Germinal center (tissue), 1 donor: ENCODE data around the gene DIAPH2.

Source experiments
- DNase-seq: peaks from one replicate; pipeline ENCODE4 v3.0.0; 2012; ENCODE audit warnings: mixed read lengths, low spot score

The DIAPH2 gene

GRCh38 chrX:97050392-97050791 is 365.8 kb downstream of the DIAPH2 start:
- no peak for DNase-seq

- DNase-seq = no peak
Observed at GRCh38 chrX:97057349-97057909, 372.8 kb downstream of the DIAPH2 start.

GRCh38 chrX:97060020-97060419 is 375.4 kb downstream of the DIAPH2 start:
- no peak for DNase-seq

GRCh38 chrX:97065066-97065465 is 380.4 kb downstream of the DIAPH2 start:
- no peak for DNase-seq

GRCh38 chrX:97065973-97066372 is 381.3 kb downstream of the DIAPH2 start:
- DNase-seq = no peak

- no peak for DNase-seq
Observed at GRCh38 chrX:97066381-97066780, 381.7 kb downstream of the DIAPH2 start.

GRCh38 chrX:97070346-97070745 is 385.7 kb downstream of the DIAPH2 start:
- DNase-seq = no peak

GRCh38 chrX:97074400-97074799 is 389.8 kb downstream of the DIAPH2 start:
- DNase-seq = no peak

GRCh38 chrX:97089116-97089515 is 404.5 kb downstream of the DIAPH2 start:
- DNase-seq = no peak

GRCh38 chrX:97096385-97096784 is 411.7 kb downstream of the DIAPH2 start:
- no peak for DNase-seq

- DNase-seq = no peak
Observed at GRCh38 chrX:97102938-97103337, 418.3 kb downstream of the DIAPH2 start.

- no peak for DNase-seq
Observed at GRCh38 chrX:97109730-97110129, 425.1 kb downstream of the DIAPH2 start.

GRCh38 chrX:97117572-97117971 is 432.9 kb downstream of the DIAPH2 start:
- DNase-seq = no peak

GRCh38 chrX:97119474-97120109 is 434.9 kb downstream of the DIAPH2 start:
- no peak for DNase-seq

GRCh38 chrX:97123001-97123400 is 438.4 kb downstream of the DIAPH2 start:
- no peak for DNase-seq

- DNase-seq = no peak
Observed at GRCh38 chrX:97126020-97126419, 441.4 kb downstream of the DIAPH2 start.

- DNase-seq = no peak
Observed at GRCh38 chrX:97132664-97133415, 448.2 kb downstream of the DIAPH2 start.

GRCh38 chrX:97145934-97146333 is 461.3 kb downstream of the DIAPH2 start:
- DNase-seq = no peak

GRCh38 chrX:97155816-97156215 is 471.2 kb downstream of the DIAPH2 start:
- DNase-seq = no peak

GRCh38 chrX:97158269-97158668 is 473.6 kb downstream of the DIAPH2 start:
- DNase-seq = no peak

GRCh38 chrX:97159916-97160800 is 475.5 kb downstream of the DIAPH2 start:
- no peak for DNase-seq

GRCh38 chrX:97167333-97167732 is 482.7 kb downstream of the DIAPH2 start:
- no peak for DNase-seq
